Vagina (tissue), 2 donors: ENCODE data around the gene LARP4. TPM values are rescaled to one million over a fixed set of nuclear protein-coding genes. Genes with fewer than 3 reads are reported as not detected.
"Not testable (repeated sequence)": the region's sequence is repeated elsewhere in the genome, so short reads cannot be mapped to it uniquely, and the experiment has no call there.

Experiments
- DNase-seq, 2 donors: peaks; one replicate each; pipeline ENCODE4 v3.0.0-alpha.2; 2017; ENCODE audit errors: extremely low spot score in 2 of 2
- H3K27ac ChIP-seq: fragments of 200-600 bp; sonication (generic); one replicate; pipeline ENCODE4 v1.5.1; 2019
- H3K27me3 ChIP-seq: fragments of 200-600 bp; sonication (generic); one replicate; pipeline ENCODE4 v1.5.1; 2019
- H3K36me3 ChIP-seq, 2 donors: fragments of 200-600 bp; sonication (generic); one replicate each; pipeline ENCODE4 v1.5.1; 2017 to 2019
- H3K4me1 ChIP-seq: fragments of 200-600 bp; sonication (generic); one replicate; pipeline ENCODE4 v1.5.1; 2019
- H3K4me3 ChIP-seq, 2 donors: fragments of 200-600 bp; sonication (generic); 1 replicate in 1 of 2; 2 replicates in 1 of 2; pipeline ENCODE4 v1.5.1; 2016 to 2019
- H3K9me3 ChIP-seq: fragments of 200-600 bp; sonication (generic); one replicate; pipeline ENCODE4 v1.5.1; 2019
- POLR2A ChIP-seq, 2 donors: fragments of 450-650 bp; IDR thresholded peaks; one replicate each; pipeline ENCODE4 v1.6.1; 2017; ENCODE audit warnings: antibody characterized with exemption in 2 of 2, mild to moderate bottlenecking in 2 of 2, moderate library complexity in 2 of 2
- POLR2AphosphoS5 ChIP-seq, 2 donors: sonication (generic); formaldehyde crosslinking; IDR thresholded peaks; one replicate each; pipeline ENCODE4 v1.9.0; 2017; ENCODE audit warnings: antibody characterized with exemption in 2 of 2, mild to moderate bottlenecking in 2 of 2, low read depth in 1 of 2; ENCODE audit not compliant: insufficient read depth in 1 of 2
- intact Hi-C: fragments of 100-400 bp; cut with DNase I; formaldehyde crosslinking; loops from one replicate; pipeline ENCODE4 v1.15.1; 2023
- total RNA-seq: library from RNA; depleted of rRNA; stranded (reverse); fragments of >200 nt; gene quantifications from one replicate; pipeline ENCODE4 v1.2.3, GENCODE V29; 2016
- TF ChIP-seq, protein P1 (sequence below), 3 experiments: fragments of 450-650 bp in 2 of 3; fragments of 200-600 bp in 1 of 3; sonication (generic) in 1 of 3; IDR thresholded peaks; one replicate each; pipeline ENCODE4 v1.5.1; 2017 to 2019; ENCODE audit warnings: antibody characterized with exemption in 3 of 3, mild to moderate bottlenecking in 2 of 3, moderate library complexity in 2 of 3

LARP4 gene
- total RNA-seq, 1 donor from 2014 or later, result 38.5 TPM

DNA sequence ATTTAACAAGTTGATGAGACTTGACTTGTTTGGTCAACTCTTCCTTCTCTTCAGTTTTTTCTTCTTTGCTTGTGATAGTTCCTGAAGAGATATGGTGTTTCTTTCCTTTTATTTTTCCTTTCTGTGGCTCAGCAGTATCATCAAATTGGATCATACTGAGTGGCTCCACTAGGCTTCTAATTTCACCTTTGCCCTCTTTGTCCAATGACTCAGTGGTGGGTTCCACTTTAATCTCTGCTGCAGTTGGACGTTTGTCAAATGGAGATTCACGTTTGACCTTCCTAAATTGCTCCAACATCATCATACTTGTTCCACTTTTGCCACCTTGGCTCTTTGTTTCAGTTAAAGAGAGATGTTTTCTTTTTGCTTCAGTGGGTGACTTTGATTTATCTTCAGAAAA lies 45.8 kb upstream of the LARP4 start:
- no peaks in the 10 kb centered on the region for H3K4me1 ChIP-seq
- no peaks in the 10 kb centered on the region for H3K36me3 ChIP-seq
- no peaks in the 10 kb centered on the region for H3K9me3 ChIP-seq
- no peak overlapping the region for H3K27ac ChIP-seq
- no peaks in the 10 kb centered on the region for H3K27me3 ChIP-seq
- intact Hi-C loops, result no loop called here
- no peak for TF ChIP-seq POLR2AphosphoS5 (IDR thresholded peaks at IDR 0.05; ENCODE audit: insufficient read depth in 1 of 2, low read depth in 1 of 2)
- TF ChIP-seq POLR2A (IDR thresholded peaks at IDR 0.05), result no peak
- TF ChIP-seq, protein P1, sequence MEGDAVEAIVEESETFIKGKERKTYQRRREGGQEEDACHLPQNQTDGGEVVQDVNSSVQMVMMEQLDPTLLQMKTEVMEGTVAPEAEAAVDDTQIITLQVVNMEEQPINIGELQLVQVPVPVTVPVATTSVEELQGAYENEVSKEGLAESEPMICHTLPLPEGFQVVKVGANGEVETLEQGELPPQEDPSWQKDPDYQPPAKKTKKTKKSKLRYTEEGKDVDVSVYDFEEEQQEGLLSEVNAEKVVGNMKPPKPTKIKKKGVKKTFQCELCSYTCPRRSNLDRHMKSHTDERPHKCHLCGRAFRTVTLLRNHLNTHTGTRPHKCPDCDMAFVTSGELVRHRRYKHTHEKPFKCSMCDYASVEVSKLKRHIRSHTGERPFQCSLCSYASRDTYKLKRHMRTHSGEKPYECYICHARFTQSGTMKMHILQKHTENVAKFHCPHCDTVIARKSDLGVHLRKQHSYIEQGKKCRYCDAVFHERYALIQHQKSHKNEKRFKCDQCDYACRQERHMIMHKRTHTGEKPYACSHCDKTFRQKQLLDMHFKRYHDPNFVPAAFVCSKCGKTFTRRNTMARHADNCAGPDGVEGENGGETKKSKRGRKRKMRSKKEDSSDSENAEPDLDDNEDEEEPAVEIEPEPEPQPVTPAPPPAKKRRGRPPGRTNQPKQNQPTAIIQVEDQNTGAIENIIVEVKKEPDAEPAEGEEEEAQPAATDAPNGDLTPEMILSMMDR (IDR thresholded peaks at IDR 0.05), result no peak
- H3K4me3 ChIP-seq, result no peak overlapping the region
- DNase-seq, result no peak

GRCh38 chr12:50355365-50355764 lies 45.3 kb upstream of the LARP4 start:
- H3K36me3 ChIP-seq, result no peaks in the 10 kb centered on the region
- no peak for DNase-seq
- H3K9me3 ChIP-seq, result no peaks in the 10 kb centered on the region
- H3K27ac ChIP-seq, result no peak overlapping the region
- H3K4me3 ChIP-seq, result no peak overlapping the region
- intact Hi-C loops, result no loop called here
- TF ChIP-seq POLR2AphosphoS5 (IDR thresholded peaks at IDR 0.05; ENCODE audit: insufficient read depth in 1 of 2, low read depth in 1 of 2), result no peak
- TF ChIP-seq, protein P1 (IDR thresholded peaks at IDR 0.05), result no peak
- TF ChIP-seq POLR2A (IDR thresholded peaks at IDR 0.05), result no peak
- H3K4me1 ChIP-seq, result no peaks in the 10 kb centered on the region
- H3K27me3 ChIP-seq, result no peaks in the 10 kb centered on the region

GRCh38 chr12:50362671-50363070 lies 38.0 kb upstream of the LARP4 start:
- H3K36me3 ChIP-seq, result no peaks in the 10 kb centered on the region
- intact Hi-C loops, result no loop called here
- no peak overlapping the region for H3K4me3 ChIP-seq
- DNase-seq, result no peak
- H3K27me3 ChIP-seq, result no peaks in the 10 kb centered on the region
- no peak overlapping the region for H3K27ac ChIP-seq
- TF ChIP-seq, protein P1 (IDR thresholded peaks at IDR 0.05), result no peak
- TF ChIP-seq POLR2A (IDR thresholded peaks at IDR 0.05), result no peak
- TF ChIP-seq POLR2AphosphoS5 (IDR thresholded peaks at IDR 0.05; ENCODE audit: insufficient read depth in 1 of 2, low read depth in 1 of 2), result no peak
- H3K4me1 ChIP-seq, result no peaks in the 10 kb centered on the region
- no peaks in the 10 kb centered on the region for H3K9me3 ChIP-seq

DNA sequence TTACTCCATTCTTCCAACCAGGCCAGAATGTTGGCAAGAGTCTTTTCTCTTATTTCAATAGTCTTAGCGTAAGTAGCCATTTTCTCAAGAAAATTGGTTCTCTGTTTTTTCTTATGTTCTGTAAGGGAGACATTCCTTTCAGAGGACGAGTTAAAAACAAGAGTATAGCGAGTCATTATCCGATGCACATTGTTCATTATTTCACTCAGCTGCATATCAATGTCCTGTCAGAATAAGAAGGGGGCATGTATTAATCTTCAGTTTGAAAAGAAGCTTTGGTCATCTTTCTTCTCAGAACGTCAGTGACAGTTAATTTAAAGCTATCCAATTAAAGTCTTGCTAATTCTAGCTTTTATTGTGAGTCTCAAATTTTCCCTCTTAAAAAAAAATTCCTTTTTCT lies 37.5 kb upstream of the LARP4 start:
- H3K4me1 ChIP-seq, result no peaks in the 10 kb centered on the region
- intact Hi-C loops, result no loop called here
- no peaks in the 10 kb centered on the region for H3K36me3 ChIP-seq
- no peak overlapping the region for H3K27ac ChIP-seq
- TF ChIP-seq POLR2AphosphoS5 (IDR thresholded peaks at IDR 0.05; ENCODE audit: insufficient read depth in 1 of 2, low read depth in 1 of 2) (no peak), POLR2A (IDR thresholded peaks at IDR 0.05) (no peak)
- TF ChIP-seq, protein P1 (IDR thresholded peaks at IDR 0.05), result no peak
- H3K4me3 ChIP-seq, result no peak overlapping the region
- no peaks in the 10 kb centered on the region for H3K9me3 ChIP-seq
- no peak for DNase-seq
- no peaks in the 10 kb centered on the region for H3K27me3 ChIP-seq

GRCh38 chr12:50365709-50366406 lies 34.8 kb upstream of the LARP4 start:
- H3K4me3 ChIP-seq, result no peak overlapping the region
- no peak for TF ChIP-seq POLR2A (IDR thresholded peaks at IDR 0.05)
- no peak for TF ChIP-seq POLR2AphosphoS5 (IDR thresholded peaks at IDR 0.05; ENCODE audit: insufficient read depth in 1 of 2, low read depth in 1 of 2)
- TF ChIP-seq, protein P1 (IDR thresholded peaks at IDR 0.05), result no peak
- DNase-seq, result no peak
- H3K27me3 ChIP-seq, result no peaks in the 10 kb centered on the region
- H3K36me3 ChIP-seq, result no peaks in the 10 kb centered on the region
- intact Hi-C loops, result no loop called here
- H3K27ac ChIP-seq, result no peak overlapping the region
- no peaks in the 10 kb centered on the region for H3K9me3 ChIP-seq
- no peaks in the 10 kb centered on the region for H3K4me1 ChIP-seq

- H3K4me1 ChIP-seq, H3K27me3 ChIP-seq, H3K9me3 ChIP-seq, H3K27ac ChIP-seq, DNase-seq, H3K36me3 ChIP-seq, intact Hi-C loops, H3K4me3 ChIP-seq: not testable (repeated sequence)
Observed at GRCh38 chr12:50370672-50371071, 30.0 kb upstream of the LARP4 start.
